ENCODE measurements around the gene EIF2B1.

DNA sequence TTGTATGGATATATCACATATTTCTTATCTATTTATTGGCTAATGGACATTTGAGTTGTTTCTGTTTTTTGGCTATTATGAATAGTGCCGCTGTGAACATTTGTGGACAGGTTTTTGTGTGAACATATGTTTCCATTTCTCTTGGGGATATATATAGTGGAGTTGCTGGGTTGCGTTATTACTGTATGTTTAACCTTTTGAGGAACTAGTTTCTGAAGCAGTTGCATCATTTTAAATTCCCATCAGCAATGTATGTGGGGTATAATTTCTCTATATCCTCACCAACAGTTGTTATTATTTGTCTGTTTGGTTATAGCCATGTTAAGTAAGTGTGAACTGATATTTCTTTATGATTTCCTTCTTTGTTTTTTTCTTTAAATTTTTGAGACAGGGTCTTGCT lies 48.1 kb upstream of the EIF2B1 start:
- TF ChIP-seq POLR2A (IDR thresholded peaks at IDR 0.05; ENCODE audit: low read length) (no peak), GATA1 (IDR thresholded peaks at IDR 0.05; ENCODE audit: low read depth, low read length) (no peak)
